ENCODE measurements around the gene LSM2.
"Not testable (repeated sequence)": the region's sequence is repeated elsewhere in the genome, so short reads cannot be mapped to it uniquely, and the experiment has no call there.

LSM2 gene

DNA sequence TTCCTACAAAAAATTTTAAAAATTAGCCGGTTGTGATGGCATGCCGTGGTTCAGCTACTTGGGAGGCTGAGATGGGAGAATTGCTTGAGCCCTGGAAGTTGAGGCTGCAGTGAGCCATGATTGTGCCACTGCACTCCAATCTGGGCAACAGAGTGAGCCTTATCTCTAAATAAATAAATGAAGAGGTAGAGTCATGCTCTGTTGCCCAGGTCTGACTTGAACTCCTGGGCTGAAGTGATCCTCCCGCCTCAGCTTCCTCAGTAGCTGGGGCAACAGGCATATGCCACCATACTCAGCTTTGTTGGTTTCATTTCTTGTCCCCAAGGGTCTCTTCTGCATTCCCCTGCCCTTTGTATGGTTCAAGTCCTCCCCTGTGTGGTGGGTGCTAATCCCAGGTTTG, 37.7 kb upstream of the LSM2 start:
- TF ChIP-seq CTCF (IDR thresholded peaks at IDR 0.05), result no peak
- peaks cover 21% of the 10 kb centered on the region for H3K36me3 ChIP-seq
- no peak overlapping the region for H3K4me3 ChIP-seq (ENCODE audit: low read depth in 1 of 2, low read length in 1 of 2)
- H3K27me3 ChIP-seq, result no peaks in the 10 kb centered on the region
- H3K27ac ChIP-seq, result no peak overlapping the region
- H3K9me3 ChIP-seq, result no peaks in the 10 kb centered on the region
- no peaks in the 10 kb centered on the region for H3K4me1 ChIP-seq (ENCODE audit: control insufficient read depth in 1 of 2, insufficient read depth in 1 of 2, low read depth in 1 of 2, low read length in 1 of 2)

DNA sequence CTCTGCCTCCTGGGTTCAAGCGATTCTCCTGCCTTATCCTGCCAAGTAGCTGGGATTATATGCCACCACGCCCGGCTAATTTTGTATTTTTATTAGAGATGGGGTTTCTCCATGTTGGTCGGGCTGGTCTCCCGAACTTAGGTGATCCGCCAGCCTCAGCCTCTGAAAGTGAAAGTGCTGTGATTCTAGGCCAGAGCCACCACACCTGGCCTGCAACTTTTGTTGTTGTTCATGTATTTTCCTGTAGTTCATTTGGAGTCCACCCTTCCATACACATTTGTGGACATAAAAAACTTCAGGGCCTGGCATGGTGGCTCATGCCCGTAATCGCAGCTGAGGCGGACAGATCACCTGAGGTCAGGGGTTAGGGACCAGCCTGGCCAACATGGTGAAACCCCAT, 35.3 kb upstream of the LSM2 start:
- no peak for TF ChIP-seq CTCF (IDR thresholded peaks at IDR 0.05)
- Histone ChIP-seq H3K27ac (no peak overlapping the region), H3K4me1 (ENCODE audit: control insufficient read depth in 1 of 2, insufficient read depth in 1 of 2, low read depth in 1 of 2, low read length in 1 of 2) (peaks cover 11% of the 10 kb centered on the region in 2 experiments), H3K27me3 (no peaks in the 10 kb centered on the region), H3K36me3 (peaks cover 41% of the 10 kb centered on the region), H3K9me3 (no peaks in the 10 kb centered on the region), H3K4me3 (ENCODE audit: low read depth in 1 of 2, low read length in 1 of 2) (no peak overlapping the region)

DNA sequence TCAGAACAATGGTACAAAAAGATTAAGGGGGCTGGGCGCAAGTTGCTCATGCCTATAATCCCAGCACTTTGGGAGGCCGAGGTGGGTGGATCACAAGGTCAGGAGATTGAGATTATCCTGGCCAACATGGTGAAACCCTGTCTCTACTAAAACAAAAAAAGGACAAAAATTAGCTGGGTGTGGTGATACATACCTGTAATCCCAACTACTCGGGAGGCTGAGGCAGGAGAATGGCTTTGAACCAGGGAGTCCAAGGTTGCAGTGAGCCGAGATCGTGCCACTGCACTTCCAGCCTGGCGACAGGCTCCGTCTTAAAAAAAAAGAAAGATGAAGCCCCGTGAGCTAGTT, 33.0 kb upstream of the LSM2 start:
- H3K27me3 ChIP-seq; H3K27ac ChIP-seq; H3K4me3 ChIP-seq (ENCODE audit: low read depth in 1 of 2, low read length in 1 of 2); H3K9me3 ChIP-seq: not testable (repeated sequence)
- Histone ChIP-seq H3K36me3 (peaks cover 41% of the 10 kb centered on the region), H3K4me1 (ENCODE audit: control insufficient read depth in 1 of 2, insufficient read depth in 1 of 2, low read depth in 1 of 2, low read length in 1 of 2) (peaks cover 31 to 32% of the 10 kb centered on the region in 2 experiments)

- H3K36me3 ChIP-seq, result peaks cover 41% of the 10 kb centered on the region
- TF ChIP-seq CTCF (IDR thresholded peaks at IDR 0.05), result no peak
- H3K4me3 ChIP-seq (ENCODE audit: low read depth in 1 of 2, low read length in 1 of 2), result no peak overlapping the region
- H3K27ac ChIP-seq, result no peak overlapping the region
- no peaks in the 10 kb centered on the region for H3K27me3 ChIP-seq
- H3K4me1 ChIP-seq (ENCODE audit: control insufficient read depth in 1 of 2, insufficient read depth in 1 of 2, low read depth in 1 of 2, low read length in 1 of 2), result peaks cover 35 to 37% of the 10 kb centered on the region in 2 experiments
- H3K9me3 ChIP-seq, result no peaks in the 10 kb centered on the region
These were observed 32.2 kb upstream of the LSM2 start for GRCh38 chr6:31838968-31839367.

DNA sequence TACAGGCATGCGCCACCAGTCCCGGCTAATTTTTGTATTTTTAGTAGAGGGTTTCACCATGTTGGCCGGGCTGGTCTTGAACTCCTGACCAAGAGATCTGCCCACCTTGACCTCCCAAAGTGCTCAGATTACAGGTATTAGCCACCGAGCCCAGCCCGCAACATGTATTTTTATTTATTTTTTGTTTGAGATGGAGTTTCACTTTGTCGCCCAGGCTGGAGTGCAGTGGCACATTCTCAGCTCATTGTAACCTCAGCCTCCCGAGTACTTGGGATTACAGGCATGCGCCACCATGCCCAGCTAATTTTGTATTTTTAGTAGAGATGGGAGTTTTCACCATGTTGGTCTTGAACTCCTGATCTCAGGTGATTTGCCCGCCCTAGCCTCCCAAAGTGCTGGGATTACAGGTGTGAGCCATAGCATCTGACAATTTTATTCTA, 31.4 kb upstream of the LSM2 start:
- peak overlapping the region; percentile 52 for H3K27ac ChIP-seq
- not testable (repeated sequence) for H3K9me3 ChIP-seq; H3K4me3 ChIP-seq (ENCODE audit: low read depth in 1 of 2, low read length in 1 of 2); H3K27me3 ChIP-seq
- H3K36me3 ChIP-seq, result peaks cover 41% of the 10 kb centered on the region
- H3K4me1 ChIP-seq (ENCODE audit: control insufficient read depth in 1 of 2, insufficient read depth in 1 of 2, low read depth in 1 of 2, low read length in 1 of 2), result peaks cover 43 to 45% of the 10 kb centered on the region in 2 experiments

DNA sequence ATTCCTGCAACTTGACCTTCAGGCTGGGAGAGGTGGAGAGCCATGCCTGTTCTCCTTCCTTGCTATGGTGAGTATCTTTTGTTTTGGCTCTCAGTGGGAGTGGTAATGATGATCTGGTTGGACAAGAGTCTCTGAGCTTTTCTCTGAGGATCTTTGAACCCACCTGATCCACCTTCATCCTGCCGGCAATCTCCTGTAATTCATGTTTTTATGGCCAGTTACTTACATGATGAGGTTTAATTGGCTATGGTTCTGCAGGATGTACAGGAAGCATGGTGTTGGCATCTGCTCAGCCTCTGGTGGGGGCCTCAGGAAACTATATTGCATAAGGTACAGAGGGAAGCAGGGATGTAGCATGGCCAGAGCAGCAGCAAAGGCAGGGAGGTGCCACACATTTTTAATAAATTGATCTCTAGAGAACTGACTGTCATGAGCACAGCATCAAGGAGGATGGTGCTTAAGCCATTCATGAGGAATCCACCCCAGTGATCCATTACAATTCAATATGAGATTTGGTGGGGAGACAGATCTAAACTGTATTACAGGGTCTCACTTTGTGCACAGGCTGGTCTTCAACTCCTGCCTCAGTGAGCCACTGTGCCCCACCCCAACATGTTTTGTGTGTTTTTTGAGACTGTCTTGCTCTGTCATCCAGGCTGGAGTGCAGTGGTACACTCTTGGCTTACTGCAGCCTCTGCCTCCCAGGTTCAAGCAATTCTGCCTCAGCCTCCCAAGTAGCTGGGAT, 30.8 kb upstream of the LSM2 start:
- Histone ChIP-seq H3K27ac (peak overlapping the region; percentile 52), H3K9me3 (no peaks in the 10 kb centered on the region), H3K27me3 (no peaks in the 10 kb centered on the region), H3K4me1 (ENCODE audit: control insufficient read depth in 1 of 2, insufficient read depth in 1 of 2, low read depth in 1 of 2, low read length in 1 of 2) (peaks cover 49 to 51% of the 10 kb centered on the region in 2 experiments), H3K4me3 (ENCODE audit: low read depth in 1 of 2, low read length in 1 of 2) (no peak overlapping the region), H3K36me3 (peaks cover 41% of the 10 kb centered on the region)
- no peak for TF ChIP-seq CTCF (IDR thresholded peaks at IDR 0.05)

Measured in neutrophil (primary cell).